ENCODE results near the gene SCARF2. TPM values are rescaled to one million over a fixed set of nuclear protein-coding genes. Genes with fewer than 3 reads are reported as not detected.

SCARF2 gene
- total and polyA plus RNA-seq, 10 donors: 1.1 to 18.0 (median 9.4) TPM

DNA sequence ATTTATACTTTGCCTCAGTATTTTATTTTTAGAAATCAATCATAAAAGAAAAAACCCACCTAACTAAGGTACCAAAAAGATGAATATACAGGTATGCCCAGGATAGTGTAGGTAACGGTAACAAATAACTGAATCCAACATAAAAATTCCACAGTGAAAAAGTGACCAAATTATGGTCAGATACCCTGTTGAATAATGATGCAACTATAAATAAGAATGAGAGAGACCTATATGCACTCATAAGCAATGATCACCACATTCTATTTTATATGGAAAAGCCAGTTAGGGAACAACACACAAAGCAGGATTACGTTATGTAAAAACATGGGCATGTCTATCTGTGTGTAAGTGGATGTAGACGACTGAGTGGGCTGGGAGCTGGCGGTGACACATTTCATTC lies 50.7 kb downstream of the SCARF2 start:
- intact Hi-C loops (cut with DNase I; ENCODE audit: low total_unique reads): no loop called here
- no peak for DNase-seq
- Histone ChIP-seq H3K4me1 (no peaks in the 10 kb centered on the region), H3K27me3 (replicated peaks in 1 of 7) (peaks cover 0 to 35% (median 0%) of the 10 kb centered on the region in 7 donors), H3K4me3 (no peak overlapping the region), H3K27ac (no peak overlapping the region), H3K36me3 (no peaks in the 10 kb centered on the region), H3K9me3 (peaks cover 0 to 5% (median 0%) of the 10 kb centered on the region in 8 donors)
- no peak for TF ChIP-seq POLR2AphosphoS5 (IDR thresholded peaks at IDR 0.05)
- TF ChIP-seq, protein P1, sequence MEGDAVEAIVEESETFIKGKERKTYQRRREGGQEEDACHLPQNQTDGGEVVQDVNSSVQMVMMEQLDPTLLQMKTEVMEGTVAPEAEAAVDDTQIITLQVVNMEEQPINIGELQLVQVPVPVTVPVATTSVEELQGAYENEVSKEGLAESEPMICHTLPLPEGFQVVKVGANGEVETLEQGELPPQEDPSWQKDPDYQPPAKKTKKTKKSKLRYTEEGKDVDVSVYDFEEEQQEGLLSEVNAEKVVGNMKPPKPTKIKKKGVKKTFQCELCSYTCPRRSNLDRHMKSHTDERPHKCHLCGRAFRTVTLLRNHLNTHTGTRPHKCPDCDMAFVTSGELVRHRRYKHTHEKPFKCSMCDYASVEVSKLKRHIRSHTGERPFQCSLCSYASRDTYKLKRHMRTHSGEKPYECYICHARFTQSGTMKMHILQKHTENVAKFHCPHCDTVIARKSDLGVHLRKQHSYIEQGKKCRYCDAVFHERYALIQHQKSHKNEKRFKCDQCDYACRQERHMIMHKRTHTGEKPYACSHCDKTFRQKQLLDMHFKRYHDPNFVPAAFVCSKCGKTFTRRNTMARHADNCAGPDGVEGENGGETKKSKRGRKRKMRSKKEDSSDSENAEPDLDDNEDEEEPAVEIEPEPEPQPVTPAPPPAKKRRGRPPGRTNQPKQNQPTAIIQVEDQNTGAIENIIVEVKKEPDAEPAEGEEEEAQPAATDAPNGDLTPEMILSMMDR (IDR thresholded peaks at IDR 0.05 in 8 of 11, conservative IDR thresholded peaks at IDR 0.05 in 3 of 11): no peak
- no peak for TF ChIP-seq POLR2A (IDR thresholded peaks at IDR 0.05)
- WGBS, 5 donors: 89 to 91% (median 90%) methylated on average over 4 of the region's 4 CpGs

DNA sequence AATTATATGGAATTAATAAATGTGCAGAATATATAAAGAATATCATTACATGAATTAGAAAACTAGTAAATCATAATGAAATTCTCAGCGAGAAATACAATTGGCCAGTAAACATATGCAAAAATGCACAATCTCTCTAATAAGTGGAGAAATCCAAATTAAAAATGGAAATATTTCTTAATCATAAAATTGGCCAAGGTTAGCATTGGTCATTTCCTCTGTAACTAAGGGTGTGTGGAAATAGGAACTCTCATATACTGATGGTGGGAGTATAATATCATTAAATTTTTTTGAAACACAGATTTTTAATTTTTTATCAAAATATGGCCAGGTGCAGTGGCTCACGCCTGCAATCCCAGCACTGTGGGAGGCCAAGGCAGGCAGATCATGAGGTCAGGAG lies 51.3 kb downstream of the SCARF2 start:
- Histone ChIP-seq H3K27me3 (replicated peaks in 1 of 7) (peaks cover 0 to 35% (median 0%) of the 10 kb centered on the region in 7 donors), H3K9me3 (peaks cover 0 to 5% (median 0%) of the 10 kb centered on the region in 8 donors), H3K4me3 (no peak overlapping the region), H3K36me3 (no peaks in the 10 kb centered on the region), H3K4me1 (no peaks in the 10 kb centered on the region), H3K27ac (no peak overlapping the region)
- TF ChIP-seq, protein P1 (IDR thresholded peaks at IDR 0.05 in 8 of 11, conservative IDR thresholded peaks at IDR 0.05 in 3 of 11): no peak
- TF ChIP-seq POLR2AphosphoS5 (IDR thresholded peaks at IDR 0.05): no peak
- TF ChIP-seq POLR2A (IDR thresholded peaks at IDR 0.05): no peak
- intact Hi-C loops (cut with DNase I; ENCODE audit: low total_unique reads): no loop called here
- WGBS, 5 donors: 88 to 96% (median 90%) methylated on average over 2 of the region's 2 CpGs
- DNase-seq: no peak

DNA sequence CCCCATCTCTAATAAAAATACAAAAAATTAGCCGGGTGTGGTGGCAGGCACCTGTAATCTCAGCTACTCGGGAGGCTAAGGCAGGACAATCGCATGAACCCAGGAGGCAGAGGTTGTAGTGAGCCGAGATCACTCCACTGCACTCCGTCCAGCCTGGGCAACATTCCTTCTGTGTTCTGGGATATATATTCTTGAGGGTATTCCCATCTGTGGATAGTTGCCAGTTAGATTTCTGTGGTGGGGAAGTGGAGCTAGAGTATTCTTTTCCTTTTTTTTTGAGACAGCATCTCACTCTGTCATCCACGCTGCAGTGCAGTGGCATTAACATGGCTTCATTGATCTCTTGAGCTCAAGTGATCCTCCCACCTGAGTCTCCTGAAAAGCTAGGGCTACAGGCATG lies 52.8 kb downstream of the SCARF2 start:
- peaks cover 0 to 5% (median 0%) of the 10 kb centered on the region in 8 donors for H3K9me3 ChIP-seq
- no peak overlapping the region for H3K4me3 ChIP-seq
- WGBS, 5 donors: 81 to 93% (median 91%) methylated on average over 6 of the region's 6 CpGs
- intact Hi-C loops (cut with DNase I; ENCODE audit: low total_unique reads): no loop called here
- no peaks in the 10 kb centered on the region for H3K4me1 ChIP-seq
- peaks cover 0 to 35% (median 0%) of the 10 kb centered on the region in 7 donors for H3K27me3 ChIP-seq (replicated peaks in 1 of 7)
- no peak for DNase-seq
- no peak overlapping the region for H3K27ac ChIP-seq
- no peak for TF ChIP-seq POLR2A (IDR thresholded peaks at IDR 0.05)
- TF ChIP-seq POLR2AphosphoS5 (IDR thresholded peaks at IDR 0.05): no peak
- TF ChIP-seq, protein P1 (IDR thresholded peaks at IDR 0.05 in 8 of 11, conservative IDR thresholded peaks at IDR 0.05 in 3 of 11): no peak
- H3K36me3 ChIP-seq: no peaks in the 10 kb centered on the region

DNA sequence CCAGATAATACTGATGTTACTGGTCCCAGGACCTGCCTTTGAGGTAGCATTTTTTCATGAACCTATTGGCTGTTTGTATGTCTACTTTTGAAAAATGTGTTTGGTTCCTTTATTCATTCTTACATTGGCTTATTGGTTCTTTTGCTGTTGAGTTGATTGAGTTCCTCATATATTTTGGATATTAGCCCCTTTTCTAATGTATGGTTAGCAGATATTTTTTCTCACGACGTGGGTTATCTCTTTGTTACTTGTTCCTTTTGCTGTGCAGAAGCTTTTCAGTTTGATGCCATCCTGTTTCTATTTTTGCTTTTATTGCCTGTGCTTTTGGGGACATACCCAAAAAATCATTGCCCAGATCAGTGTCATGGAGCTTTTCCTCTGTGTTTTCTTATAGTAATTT lies 53.5 kb downstream of the SCARF2 start:
- Histone ChIP-seq H3K4me3 (no peak overlapping the region), H3K36me3 (no peaks in the 10 kb centered on the region), H3K9me3 (peaks cover 0 to 3% (median 0%) of the 10 kb centered on the region in 8 donors), H3K27ac (no peak overlapping the region), H3K4me1 (no peaks in the 10 kb centered on the region), H3K27me3 (replicated peaks in 1 of 7) (peaks cover 0 to 35% (median 0%) of the 10 kb centered on the region in 7 donors)
- intact Hi-C loops (cut with DNase I; ENCODE audit: low total_unique reads): no loop called here
- no peak for DNase-seq
- WGBS, 5 donors: 52 to 94% (median 90%) methylated on average over 2 of the region's 2 CpGs
- no peak for TF ChIP-seq POLR2A (IDR thresholded peaks at IDR 0.05)
- no peak for TF ChIP-seq POLR2AphosphoS5 (IDR thresholded peaks at IDR 0.05)
- TF ChIP-seq, protein P1 (IDR thresholded peaks at IDR 0.05 in 8 of 11, conservative IDR thresholded peaks at IDR 0.05 in 3 of 11): no peak

Data from spleen (tissue), 11 donors.